ENCODE results near the gene PRKCE. TPM values are rescaled to one million over a fixed set of nuclear protein-coding genes. Genes with fewer than 3 reads are reported as not detected.

Gene PRKCE
- total RNA-seq, 1 experiment from 2014 or later: 4.4 TPM

DNA sequence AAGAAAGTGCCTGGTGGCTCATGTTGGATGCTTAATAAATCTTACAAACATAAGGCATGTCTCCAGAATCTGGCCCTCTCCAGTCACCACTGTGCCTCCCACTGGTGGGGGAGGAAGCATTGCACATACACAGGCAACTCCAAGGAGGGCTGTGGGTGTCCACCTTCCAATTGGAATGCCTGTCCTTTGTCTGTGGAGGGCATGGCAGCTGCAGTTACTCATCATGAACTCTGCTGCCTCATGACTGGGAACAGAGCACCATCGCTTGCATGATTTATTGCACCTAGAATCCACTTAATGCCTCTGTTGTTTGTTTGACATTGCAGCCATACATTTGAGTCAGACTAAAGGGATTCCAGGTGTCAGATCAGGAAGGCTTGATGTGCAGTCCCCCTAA lies 278.9 kb downstream of the PRKCE start:
- DNase-seq: peak; percentile 51 to 66
- Histone ChIP-seq H3K4me3 (ENCODE audit: low read depth, low read length) (no peak overlapping the region), H3K9me3 (no peaks in the 10 kb centered on the region), H3K27me3 (replicated peaks; ENCODE audit: control insufficient read depth, insufficient read depth, low read length) (no peaks in the 10 kb centered on the region), H3K4me1 (peaks cover 11% of the 10 kb centered on the region), H3K36me3 (ENCODE audit: control insufficient read depth, insufficient read depth, low read length) (no peaks in the 10 kb centered on the region)
- no peak overlapping the region for H3K4me3 Mint-ChIP-seq (ENCODE audit: unreplicated experiment)
- intact Hi-C loops (cut with micrococcal nuclease; ENCODE audit: unreplicated experiment): loop anchor here (2.0 kb wide), 1 partner anchor 18 kb away; no protein-coding TSS in a partner anchor
- no peaks in the 10 kb centered on the region for H3K36me3 Mint-ChIP-seq (ENCODE audit: insufficient read depth, unreplicated experiment)
- H3K4me1 Mint-ChIP-seq (ENCODE audit: low read depth, unreplicated experiment): no peaks in the 10 kb centered on the region
- H3K27me3 Mint-ChIP-seq (ENCODE audit: insufficient read depth, unreplicated experiment): no peaks in the 10 kb centered on the region
- ChIA-PET CTCF (interaction anchor here (0.6 to 1.2 kb wide), 4 partner anchors 16 to 369 kb away, joined by 3 to 4 read pairs (median 3); no protein-coding TSS in a partner anchor), POLR2A (interaction anchor here (0.5 kb wide), 1 partner anchor 319 kb away, joined by 4 read pairs; the partner anchor contains the start of gene SRBD1)
- no peak for TF ChIP-seq CTCF (IDR thresholded peaks at IDR 0.05; ENCODE audit: insufficient read depth in 1 of 2, low read depth in 1 of 2, low read length in 1 of 2, severe bottlenecking in 1 of 2, unreplicated experiment in 1 of 2)
- no peak overlapping the region for H3K27ac Mint-ChIP-seq (ENCODE audit: unreplicated experiment)
- BruUV-seq (replicated peaks): no TSS peak
- H3K9me3 Mint-ChIP-seq (ENCODE audit: unreplicated experiment): no peaks in the 10 kb centered on the region

- ChIA-PET CTCF (no interaction called here), POLR2A (no interaction called here)
- Histone ChIP-seq H3K36me3 (ENCODE audit: control insufficient read depth, insufficient read depth, low read length) (no peaks in the 10 kb centered on the region), H3K9me3 (no peaks in the 10 kb centered on the region), H3K27me3 (replicated peaks; ENCODE audit: control insufficient read depth, insufficient read depth, low read length) (no peaks in the 10 kb centered on the region), H3K4me3 (ENCODE audit: low read depth, low read length) (no peak overlapping the region), H3K4me1 (peaks cover 11% of the 10 kb centered on the region)
- Mint-ChIP-seq H3K27me3 (ENCODE audit: insufficient read depth, unreplicated experiment) (no peaks in the 10 kb centered on the region), H3K4me1 (ENCODE audit: low read depth, unreplicated experiment) (no peaks in the 10 kb centered on the region), H3K36me3 (ENCODE audit: insufficient read depth, unreplicated experiment) (no peaks in the 10 kb centered on the region), H3K4me3 (ENCODE audit: unreplicated experiment) (no peak overlapping the region), H3K9me3 (ENCODE audit: unreplicated experiment) (no peaks in the 10 kb centered on the region), H3K27ac (ENCODE audit: unreplicated experiment) (no peak overlapping the region)
- BruUV-seq (replicated peaks): no TSS peak
- no peak for DNase-seq
- intact Hi-C loops (cut with micrococcal nuclease; ENCODE audit: unreplicated experiment): no loop called here
- TF ChIP-seq CTCF (IDR thresholded peaks at IDR 0.05; ENCODE audit: insufficient read depth in 1 of 2, low read depth in 1 of 2, low read length in 1 of 2, severe bottlenecking in 1 of 2, unreplicated experiment in 1 of 2): no peak
Measured at GRCh38 chr2:45932278-45932975, 281.0 kb downstream of the PRKCE start.

DNA sequence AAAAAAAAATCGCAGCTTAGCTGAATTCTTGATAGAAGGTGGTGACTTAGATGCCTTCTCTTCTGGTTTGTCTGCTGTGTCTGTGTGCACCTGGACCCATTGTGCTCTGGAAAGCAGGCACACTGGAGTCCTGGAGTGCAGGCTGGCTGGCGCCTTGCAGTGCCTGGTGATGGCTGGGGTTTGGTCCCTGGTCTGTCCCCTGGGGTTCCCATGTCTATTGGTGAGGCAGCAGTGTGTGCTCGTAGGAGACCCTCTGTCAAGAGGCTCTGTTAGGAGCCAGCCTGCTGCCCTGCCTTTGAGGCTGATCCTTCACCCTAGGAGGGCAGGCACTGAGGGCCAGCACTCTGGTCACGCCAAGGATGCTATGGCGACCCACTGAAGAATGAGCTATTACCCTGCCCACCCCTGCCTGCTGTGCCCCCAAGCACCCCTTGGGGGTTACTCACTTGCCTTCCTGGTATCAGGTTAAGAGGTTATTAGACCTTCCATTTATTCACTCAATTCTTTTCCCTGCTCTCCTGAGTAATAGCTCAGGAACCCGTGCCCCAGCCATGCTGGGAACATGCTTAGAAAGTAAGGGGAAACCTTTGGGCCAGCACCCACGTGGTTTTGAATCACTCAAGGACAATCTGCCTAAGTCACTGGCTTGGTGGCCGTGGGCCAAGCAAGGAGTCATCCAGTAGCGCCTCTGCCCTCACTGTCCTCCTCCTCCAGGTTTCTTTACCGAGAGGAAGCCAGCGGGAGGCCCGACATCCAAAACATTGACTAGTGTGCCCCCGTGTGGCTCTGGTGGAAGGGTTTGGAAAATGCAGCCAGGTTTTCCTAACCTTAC lies 284.5 kb downstream of the PRKCE start:
- Mint-ChIP-seq H3K27me3 (ENCODE audit: insufficient read depth, unreplicated experiment) (no peaks in the 10 kb centered on the region), H3K9me3 (ENCODE audit: unreplicated experiment) (no peaks in the 10 kb centered on the region), H3K27ac (ENCODE audit: unreplicated experiment) (no peak overlapping the region), H3K4me3 (ENCODE audit: unreplicated experiment) (no peak overlapping the region), H3K4me1 (ENCODE audit: low read depth, unreplicated experiment) (peaks cover 20% of the 10 kb centered on the region), H3K36me3 (ENCODE audit: insufficient read depth, unreplicated experiment) (no peaks in the 10 kb centered on the region)
- Histone ChIP-seq H3K9me3 (no peaks in the 10 kb centered on the region), H3K27me3 (replicated peaks; ENCODE audit: control insufficient read depth, insufficient read depth, low read length) (no peaks in the 10 kb centered on the region), H3K4me1 (peaks cover 20% of the 10 kb centered on the region), H3K4me3 (ENCODE audit: low read depth, low read length) (no peak overlapping the region), H3K36me3 (ENCODE audit: control insufficient read depth, insufficient read depth, low read length) (no peaks in the 10 kb centered on the region)
- POLR2A ChIA-PET: interaction anchor here (0.6 kb wide), 1 partner anchor 325 kb away, joined by 7 read pairs; no protein-coding TSS in a partner anchor
- peak; percentile 85 for DNase-seq
- CTCF ChIA-PET: interaction anchor here (0.6 to 3.0 kb wide), 5 partner anchors 9 to 286 kb away, joined by 3 to 14 read pairs (median 6); no protein-coding TSS in a partner anchor
- intact Hi-C loops (cut with micrococcal nuclease; ENCODE audit: unreplicated experiment): loop anchor here (1.0 kb wide), 5 partner anchors 24 to 293 kb away; no protein-coding TSS in a partner anchor
- peak; percentile 79 to 82 for TF ChIP-seq CTCF (IDR thresholded peaks at IDR 0.05; ENCODE audit: insufficient read depth in 1 of 2, low read depth in 1 of 2, low read length in 1 of 2, severe bottlenecking in 1 of 2, unreplicated experiment in 1 of 2)
- no TSS peak for BruUV-seq (replicated peaks)

Measured in Caco-2 (cell line).